NCI-H187 (cell line): ENCODE data around the gene EHD4.

Experiments used
- DNase-seq, 2 experiments: peaks; one replicate each; lab custom pipeline; 2025; lab: John Stamatoyannopoulos, UW

EHD4 gene

GRCh38 chr15:41860049-41860828 is 112.1 kb downstream of the EHD4 start:
- DNase-seq = no peak

GRCh38 chr15:41858756-41859155 is 113.6 kb downstream of the EHD4 start:
- DNase-seq = no peak

DNA sequence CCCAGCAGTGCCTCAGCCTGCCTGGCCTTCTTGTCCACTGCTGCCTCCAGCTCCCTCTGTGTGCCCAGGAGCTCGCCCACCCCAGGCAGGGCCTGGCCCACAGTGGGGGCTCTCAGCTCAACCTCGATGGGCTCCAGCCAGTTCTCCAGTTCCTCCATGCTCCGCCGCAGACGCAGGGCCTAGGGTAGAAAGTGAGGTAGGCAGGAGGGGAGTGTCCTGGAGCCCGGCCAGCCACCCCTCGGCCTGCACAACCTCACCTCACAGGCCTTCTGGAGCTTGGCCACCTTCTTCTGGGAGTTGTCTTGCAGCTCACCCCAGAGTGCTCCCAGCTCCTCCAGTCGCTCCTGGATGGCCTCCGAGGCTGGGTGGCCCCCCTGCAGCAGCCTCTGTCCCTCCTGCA is 115.0 kb downstream of the EHD4 start:
- no peak for DNase-seq

DNA sequence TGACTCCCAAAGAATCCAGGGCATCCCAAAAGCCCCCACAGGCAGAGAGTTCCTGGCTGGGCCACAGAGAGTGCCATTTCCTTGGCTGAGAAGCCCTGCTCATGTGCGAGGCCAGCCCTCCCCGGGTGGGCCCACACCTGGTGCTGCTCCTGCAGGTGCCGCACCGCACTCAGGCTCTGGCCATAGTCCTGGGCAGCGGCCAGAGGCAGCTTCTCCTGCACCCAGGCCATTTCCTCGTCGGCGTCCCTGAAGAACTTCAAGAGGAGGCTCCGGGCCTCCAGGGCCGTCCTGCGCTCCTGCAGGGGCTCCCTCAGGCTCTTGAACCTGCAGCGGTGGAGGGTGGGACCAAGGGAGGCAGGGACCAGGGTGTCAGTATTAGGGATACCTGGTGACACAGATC is 115.6 kb downstream of the EHD4 start:
- DNase-seq = no peak

- no peak for DNase-seq
These were observed 116.1 kb downstream of the EHD4 start for GRCh38 chr15:41856262-41856661.

- no peak for DNase-seq
These were observed 116.9 kb downstream of the EHD4 start for GRCh38 chr15:41855261-41855961.

DNA sequence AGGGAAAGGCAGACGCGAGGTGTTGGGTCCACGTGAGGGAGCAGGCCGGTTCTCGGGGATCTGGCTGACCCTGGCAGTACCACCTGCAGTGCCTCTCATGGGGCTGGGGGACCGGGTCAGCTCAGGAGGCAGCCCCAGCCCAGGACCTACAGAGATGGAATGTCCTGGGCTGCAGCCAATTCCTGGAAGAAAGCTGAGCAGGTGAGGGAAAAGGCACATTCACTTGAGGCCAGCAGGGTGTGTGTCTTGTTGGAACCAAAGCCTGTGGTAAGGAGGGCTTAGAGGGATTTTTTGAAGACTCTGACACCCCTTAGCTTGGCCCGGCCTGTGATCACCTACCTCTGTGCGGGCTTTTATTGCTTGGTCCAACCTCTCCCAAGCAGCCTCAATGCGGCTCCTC is 117.9 kb downstream of the EHD4 start:
- no peak for DNase-seq

DNA sequence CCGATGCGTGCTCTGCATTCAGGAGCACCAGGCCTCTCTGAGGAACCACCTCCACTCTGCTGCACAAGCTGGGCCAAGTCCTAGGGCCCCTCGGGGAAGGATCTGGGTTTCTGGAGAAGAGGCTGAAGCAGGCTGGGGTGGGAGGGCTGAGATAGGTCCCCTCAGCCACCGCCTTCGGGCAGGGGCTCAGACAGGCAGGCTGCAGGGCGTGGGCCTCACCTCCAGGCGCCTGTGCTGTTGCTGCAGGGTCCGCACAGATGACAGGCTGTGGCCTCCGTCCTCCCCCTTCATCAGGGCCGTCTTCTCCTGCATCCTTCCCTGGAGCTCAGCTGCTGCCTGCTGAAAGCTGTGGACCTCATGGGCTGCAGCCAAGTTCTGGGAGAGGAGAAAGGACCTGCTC is 118.5 kb downstream of the EHD4 start:
- no peak for DNase-seq

GRCh38 chr15:41852736-41853590 is 119.4 kb downstream of the EHD4 start:
- DNase-seq = peak; percentile 12 to 28

GRCh38 chr15:41851755-41852370 is 120.5 kb downstream of the EHD4 start:
- no peak for DNase-seq

- DNase-seq = no peak
These were observed 121.2 kb downstream of the EHD4 start for GRCh38 chr15:41851167-41851523.

- no peak for DNase-seq
These were observed 121.7 kb downstream of the EHD4 start for GRCh38 chr15:41850482-41851166.

GRCh38 chr15:41849861-41850260 is 122.5 kb downstream of the EHD4 start:
- DNase-seq = no peak

GRCh38 chr15:41849204-41849603 is 123.2 kb downstream of the EHD4 start:
- no peak for DNase-seq

- no peak for DNase-seq
These were observed 123.7 kb downstream of the EHD4 start for GRCh38 chr15:41848631-41849030.

GRCh38 chr15:41847981-41848380 is 124.4 kb downstream of the EHD4 start:
- DNase-seq = no peak

GRCh38 chr15:41847206-41847605 is 125.2 kb downstream of the EHD4 start:
- DNase-seq = no peak
